HG02642 (cell line): ENCODE measurements around the gene ABI3BP.

Experiments used
- ATAC-seq: cut with Tn5 transposase; IDR thresholded peaks from one replicate; pipeline ENCODE4 v1.9.1; 2021; ENCODE audit warnings: mild to moderate bottlenecking; ENCODE audit not compliant: unreplicated experiment, poor library complexity

The ABI3BP gene

DNA sequence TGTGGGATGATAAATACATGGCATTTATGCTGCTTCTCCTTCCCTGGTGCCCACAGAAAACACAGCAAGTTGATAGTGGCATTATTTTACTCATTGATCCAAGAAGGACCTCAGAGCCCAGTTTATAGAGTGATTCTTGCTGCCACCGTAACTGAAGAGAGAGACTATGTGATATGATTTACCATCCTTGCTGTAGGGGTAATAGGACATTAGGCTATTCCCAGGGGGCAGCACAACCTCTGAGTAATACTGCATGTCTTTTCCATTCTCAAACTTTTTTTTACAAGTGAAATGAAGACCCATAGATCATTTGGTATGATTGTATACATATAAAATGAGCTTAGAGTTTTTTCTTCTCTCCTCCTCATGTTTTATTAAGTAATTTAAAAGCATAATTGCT lies 136.4 kb downstream of the ABI3BP start:
- no peak for ATAC-seq

DNA sequence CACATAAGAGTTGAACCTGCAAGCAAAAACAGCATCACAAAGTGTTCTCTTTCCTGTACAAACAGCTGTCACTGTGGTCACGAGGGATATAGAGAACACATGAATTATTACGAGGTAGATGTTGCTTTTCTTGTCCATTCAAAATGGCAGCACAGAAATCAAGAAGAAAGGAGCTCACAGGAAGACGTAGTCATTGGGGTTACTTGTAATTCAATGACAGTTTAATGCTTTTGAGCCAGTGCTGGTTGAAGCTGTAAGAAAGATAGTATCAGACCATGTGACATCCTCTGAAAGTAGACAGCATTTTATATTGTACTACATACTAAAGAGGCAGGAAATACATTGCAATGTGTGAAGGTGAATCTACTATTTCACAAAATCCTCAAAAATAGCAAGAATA lies 140.4 kb downstream of the ABI3BP start:
- no peak for ATAC-seq

DNA sequence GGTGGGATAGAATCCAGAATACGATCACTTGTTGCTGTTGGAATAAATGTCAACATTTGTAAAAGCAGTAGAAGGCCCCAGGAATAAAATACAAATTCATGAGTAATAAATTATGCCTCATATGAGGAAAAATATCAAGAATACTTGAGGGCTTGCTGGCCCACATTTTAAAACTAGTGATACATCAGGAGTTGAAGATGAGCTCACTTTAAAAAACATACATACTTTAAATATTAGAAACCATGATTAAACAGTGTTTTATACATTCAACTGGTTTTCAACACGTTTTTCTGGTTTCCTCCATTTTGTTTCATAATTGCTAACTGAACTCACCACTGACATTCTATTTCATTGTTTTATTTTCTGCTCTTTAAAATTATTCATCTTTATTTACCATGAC lies 142.5 kb downstream of the ABI3BP start:
- ATAC-seq: no peak

DNA sequence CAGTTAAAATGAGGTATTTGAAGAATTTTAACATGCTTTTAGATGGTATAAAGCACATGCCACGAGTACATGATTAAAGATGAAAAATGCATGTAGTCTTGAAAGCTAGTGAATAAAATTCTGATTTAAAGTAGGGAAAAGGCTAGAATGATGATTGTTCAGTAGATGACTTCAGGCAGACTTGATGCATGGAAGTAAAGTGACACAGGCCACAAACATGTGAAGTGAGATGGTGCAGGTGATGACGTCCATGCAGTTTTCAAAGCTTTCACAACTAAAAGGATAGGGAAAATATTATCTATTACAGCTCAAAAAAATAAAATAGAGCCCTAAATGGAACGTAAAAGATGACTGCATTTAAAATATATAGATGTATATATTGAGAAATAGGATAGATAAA lies 143.1 kb downstream of the ABI3BP start:
- no peak for ATAC-seq

- no peak for ATAC-seq
Observed at GRCh38 chr3:100844063-100844936, 148.9 kb downstream of the ABI3BP start.

DNA sequence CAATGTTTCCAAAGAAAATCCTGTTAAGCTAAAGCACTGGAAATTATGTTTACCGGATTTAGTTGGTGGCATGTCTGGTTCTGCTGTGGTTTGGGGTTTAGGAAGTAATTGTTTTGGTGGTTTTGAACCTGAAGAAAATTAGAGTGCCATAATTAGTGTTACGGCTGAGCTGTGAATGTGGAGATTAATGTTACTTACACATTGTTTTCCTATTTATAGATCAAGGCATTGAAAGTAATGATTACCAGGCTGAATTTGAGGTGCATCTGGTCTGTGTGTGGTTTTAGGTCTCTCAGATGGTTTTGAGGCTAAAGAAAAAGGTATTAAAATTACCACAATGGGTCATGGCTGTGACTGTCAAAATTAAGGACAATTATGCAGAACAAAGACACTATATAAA lies 155.1 kb downstream of the ABI3BP start:
- ATAC-seq: no peak

- ATAC-seq: no peak
Observed at GRCh38 chr3:100836661-100837060, 156.6 kb downstream of the ABI3BP start.

- ATAC-seq: no peak
Observed at GRCh38 chr3:100834332-100834731, 158.9 kb downstream of the ABI3BP start.

- ATAC-seq: no peak
Observed at GRCh38 chr3:100833483-100833882, 159.7 kb downstream of the ABI3BP start.

- no peak for ATAC-seq
Observed at GRCh38 chr3:100831629-100832028, 161.6 kb downstream of the ABI3BP start.

DNA sequence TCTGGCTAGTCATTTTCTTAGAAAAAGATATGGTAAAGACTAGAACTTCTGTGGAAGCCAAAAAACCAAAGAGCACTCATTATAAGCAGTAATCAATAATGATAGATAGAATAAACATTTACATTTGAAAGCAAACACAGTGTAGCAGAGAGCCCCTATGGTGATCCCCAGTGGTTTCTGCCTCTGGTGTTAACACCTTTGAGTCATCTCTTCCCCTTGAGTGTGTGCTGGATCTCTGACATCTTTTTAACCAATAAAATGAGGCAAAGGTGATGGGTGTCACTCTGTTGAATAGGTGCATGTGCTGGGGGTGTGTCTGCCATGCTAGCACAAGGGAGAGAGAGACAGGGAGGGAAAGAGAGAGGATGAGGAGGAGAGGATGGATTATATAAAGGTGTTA lies 162.3 kb downstream of the ABI3BP start:
- no peak for ATAC-seq

DNA sequence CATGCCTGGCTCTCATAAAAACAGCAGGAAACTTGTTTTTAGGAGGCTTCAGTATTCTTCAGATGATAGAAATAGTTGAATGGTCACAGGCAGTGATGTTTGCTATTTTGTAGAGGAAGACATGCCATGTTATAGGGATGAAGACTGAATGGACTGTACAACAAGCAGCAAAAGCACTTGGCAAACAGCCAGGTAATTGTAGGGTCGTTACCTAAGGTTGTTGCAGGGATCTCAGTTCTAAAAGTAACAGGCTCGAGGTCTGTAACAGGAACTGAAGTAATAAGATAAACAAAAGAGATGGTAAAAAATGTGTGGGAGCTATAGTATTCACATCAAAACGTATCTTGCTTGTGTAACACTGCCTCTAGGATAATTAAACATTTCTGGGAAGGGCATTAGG lies 167.6 kb downstream of the ABI3BP start:
- ATAC-seq: no peak

DNA sequence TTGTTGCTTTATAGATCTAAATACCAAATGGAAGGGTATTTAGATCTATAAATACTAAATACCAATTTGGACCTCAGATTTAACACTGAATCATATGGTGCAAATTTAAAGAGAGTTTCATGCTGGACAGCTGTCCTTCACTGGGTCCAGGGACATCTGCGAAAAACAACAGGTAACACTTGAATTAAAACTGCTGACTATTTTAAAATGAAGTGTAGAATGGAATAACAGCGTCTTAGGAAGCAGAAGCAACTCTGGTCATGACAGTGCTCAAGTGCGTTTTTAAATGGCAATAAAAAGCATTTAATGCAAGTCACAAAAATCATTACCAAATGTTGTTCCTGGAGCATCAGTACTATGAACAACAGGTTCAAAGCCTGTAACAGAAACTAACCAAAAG lies 177.6 kb downstream of the ABI3BP start:
- no peak for ATAC-seq

GRCh38 chr3:100813828-100814227 lies 179.4 kb downstream of the ABI3BP start:
- no peak for ATAC-seq

DNA sequence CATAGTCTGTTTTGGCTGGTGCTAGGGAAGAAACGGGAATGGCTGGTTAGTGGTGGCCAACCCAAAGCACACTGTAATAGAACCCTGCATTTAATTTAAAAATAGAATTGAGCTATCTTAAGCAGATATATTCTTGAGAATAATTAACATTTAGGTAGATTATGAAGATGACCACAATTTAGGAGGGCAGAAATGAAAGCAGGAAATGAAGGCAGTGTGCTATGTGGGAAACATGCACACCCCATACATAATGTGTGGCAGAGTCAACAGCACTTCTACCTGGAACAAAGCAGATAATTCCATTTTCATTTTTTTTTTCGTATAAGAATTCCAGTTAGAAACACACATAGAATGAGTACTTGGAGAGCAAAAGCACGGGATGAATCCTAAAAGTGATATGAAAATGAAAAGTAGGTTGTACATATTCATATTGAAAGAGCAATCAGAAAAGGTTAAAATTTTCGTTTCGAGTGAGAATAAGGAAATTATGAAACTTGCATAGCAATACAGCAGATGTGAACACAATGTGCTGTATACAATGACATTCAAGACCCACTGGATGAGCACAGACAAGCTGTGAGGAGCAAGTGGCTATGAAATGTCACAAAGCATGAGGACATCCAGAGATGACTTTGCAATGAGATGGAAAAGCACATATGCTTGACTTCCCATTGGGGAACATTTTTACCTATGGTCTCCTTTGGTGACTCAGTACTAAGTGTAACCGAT lies 181.3 kb downstream of the ABI3BP start:
- no peak for ATAC-seq

DNA sequence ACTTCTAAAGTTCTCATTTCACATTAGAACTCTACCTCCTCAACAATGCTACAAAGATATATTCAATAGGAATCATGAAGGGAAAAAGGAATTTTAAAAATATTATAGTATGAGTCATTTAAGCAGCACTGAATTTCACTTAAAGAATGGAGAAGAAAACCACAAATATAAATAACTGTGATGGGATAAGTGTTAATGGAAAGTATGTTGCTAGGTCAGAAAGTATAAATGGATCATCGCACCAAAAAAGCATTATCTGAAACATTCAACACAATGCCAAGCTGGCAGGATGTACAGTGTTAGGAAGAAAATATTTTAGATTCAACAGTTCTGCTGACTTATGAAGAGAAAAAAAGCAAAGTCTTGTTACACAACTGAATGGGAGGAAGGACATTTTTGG lies 182.6 kb downstream of the ABI3BP start:
- ATAC-seq: no peak

DNA sequence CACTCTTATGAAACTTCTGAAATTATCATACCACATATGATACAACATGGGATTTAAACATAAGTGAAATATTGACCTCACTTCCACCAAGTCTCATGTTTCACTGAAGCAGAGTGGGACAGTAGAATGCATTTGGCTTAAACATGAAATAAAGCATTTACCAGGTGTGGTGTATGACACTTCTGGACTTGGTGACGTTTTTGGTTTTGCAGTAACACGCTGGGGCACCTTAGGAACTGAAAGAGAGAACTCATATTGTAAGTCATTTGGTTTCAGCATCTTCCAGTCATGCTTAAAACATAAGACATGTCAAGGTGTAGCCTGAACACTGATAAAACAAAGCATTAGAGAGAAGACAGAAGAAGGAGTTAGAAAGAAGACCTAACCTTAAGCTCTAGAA lies 188.6 kb downstream of the ABI3BP start:
- no peak for ATAC-seq

DNA sequence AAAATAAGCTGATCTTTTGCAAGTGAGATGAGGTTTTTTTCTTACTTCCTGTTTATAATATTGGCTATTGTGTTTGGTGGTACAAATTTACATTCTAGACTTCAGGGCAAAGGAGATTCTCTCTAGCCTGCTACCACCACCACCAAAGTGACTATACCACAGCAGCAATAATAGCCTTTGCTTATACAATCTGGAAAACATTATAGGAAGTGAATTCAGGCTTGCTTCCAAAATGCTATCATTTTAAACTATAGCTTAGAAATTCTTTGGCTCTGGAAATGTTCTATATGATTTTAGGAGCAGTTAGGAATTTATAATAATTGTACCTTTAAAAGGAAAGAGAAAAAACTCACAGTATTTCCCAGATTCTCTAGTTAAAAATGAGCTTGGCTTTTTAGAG lies 189.5 kb downstream of the ABI3BP start:
- no peak for ATAC-seq

DNA sequence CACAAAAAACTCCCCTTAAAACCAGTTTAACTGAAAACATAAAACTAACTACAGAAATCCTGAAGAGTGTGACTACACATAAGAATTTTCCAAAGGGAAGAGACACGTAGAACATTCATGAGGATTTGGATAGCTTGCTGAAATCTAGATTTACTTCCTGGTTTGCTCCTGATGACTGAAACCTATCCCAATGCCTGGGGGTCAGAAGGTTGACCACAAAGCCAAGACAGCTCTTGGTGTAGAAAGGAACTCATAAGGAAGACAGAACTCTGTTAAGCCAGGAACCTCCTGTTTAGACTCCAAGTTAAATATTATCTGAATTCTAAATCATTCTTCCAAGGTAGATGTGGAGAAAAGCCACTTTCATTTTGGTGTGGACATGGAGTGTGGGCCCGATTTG lies 191.1 kb downstream of the ABI3BP start:
- ATAC-seq: no peak

DNA sequence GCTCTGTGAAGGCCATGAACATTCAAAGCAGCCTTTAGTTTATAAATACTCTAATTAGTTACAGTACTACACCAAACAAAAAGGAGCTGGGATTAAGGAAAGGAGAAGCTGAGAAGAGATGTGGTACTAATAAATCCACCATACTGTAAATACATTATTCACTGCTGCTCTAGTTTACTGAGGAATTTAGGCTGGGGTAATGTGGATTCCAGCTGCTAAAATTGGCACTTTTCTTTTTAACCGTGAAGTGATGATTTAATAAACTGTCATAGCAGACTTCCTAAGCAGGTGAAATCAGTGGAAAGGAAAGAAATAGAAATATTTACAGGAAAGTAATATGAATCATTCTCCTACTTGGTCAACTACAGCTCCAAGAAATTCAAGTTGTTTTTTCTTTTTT lies 195.2 kb downstream of the ABI3BP start:
- ATAC-seq: no peak

GRCh38 chr3:100796556-100796955 lies 196.7 kb downstream of the ABI3BP start:
- ATAC-seq: no peak

DNA sequence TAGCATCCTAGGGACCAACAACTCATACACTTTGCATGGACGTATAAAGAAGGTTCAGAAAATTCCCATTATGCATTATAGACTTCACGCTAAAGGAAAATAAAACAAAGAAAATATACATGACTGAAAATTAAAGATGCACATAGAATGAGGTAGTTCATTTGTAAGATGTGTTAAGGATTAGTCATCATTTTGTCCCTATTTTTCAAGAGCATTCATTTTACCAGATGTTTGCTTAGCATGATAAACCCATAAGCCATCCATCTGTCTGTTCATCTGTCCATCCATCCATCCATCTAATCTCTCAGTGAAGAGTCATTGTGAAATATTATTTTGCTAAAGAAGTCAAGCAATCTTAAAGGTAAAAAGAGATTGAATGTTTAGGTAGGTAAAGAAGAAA lies 203.6 kb downstream of the ABI3BP start:
- ATAC-seq: no peak
